Astrocyte of the cerebellum (primary cell): ENCODE data around the gene HTT.
A peak's percentile ranks its signal among the peaks of the same experiment; 100 is the strongest.
"Not testable (repeated sequence)": the region's sequence is repeated elsewhere in the genome, so short reads cannot be mapped to it uniquely, and the experiment has no call there.

Experiments used
- DNase-seq: peaks from one replicate; pipeline ENCODE4 v3.0.0-alpha.2; 2011; ENCODE audit warnings: low read depth
- H3K4me3 ChIP-seq: 2 replicates; pipeline ENCODE4 v1.5.1; 2011; ENCODE audit warnings: mild to moderate bottlenecking, low read depth, low read length, moderate library complexity
- in situ Hi-C: cut with HindIII; loops from 2 replicates; pipeline ENCODE4 v1.10.0; 2017; ENCODE audit warnings: low sequenced_read_pairs
- TF ChIP-seq, protein P1 (sequence below): IDR thresholded peaks from 2 replicates; pipeline ENCODE4 v1.5.1; 2012; ENCODE audit warnings: low read length, low read depth, moderate library complexity, mild to moderate bottlenecking; ENCODE audit errors: missing control alignments

The HTT gene

DNA sequence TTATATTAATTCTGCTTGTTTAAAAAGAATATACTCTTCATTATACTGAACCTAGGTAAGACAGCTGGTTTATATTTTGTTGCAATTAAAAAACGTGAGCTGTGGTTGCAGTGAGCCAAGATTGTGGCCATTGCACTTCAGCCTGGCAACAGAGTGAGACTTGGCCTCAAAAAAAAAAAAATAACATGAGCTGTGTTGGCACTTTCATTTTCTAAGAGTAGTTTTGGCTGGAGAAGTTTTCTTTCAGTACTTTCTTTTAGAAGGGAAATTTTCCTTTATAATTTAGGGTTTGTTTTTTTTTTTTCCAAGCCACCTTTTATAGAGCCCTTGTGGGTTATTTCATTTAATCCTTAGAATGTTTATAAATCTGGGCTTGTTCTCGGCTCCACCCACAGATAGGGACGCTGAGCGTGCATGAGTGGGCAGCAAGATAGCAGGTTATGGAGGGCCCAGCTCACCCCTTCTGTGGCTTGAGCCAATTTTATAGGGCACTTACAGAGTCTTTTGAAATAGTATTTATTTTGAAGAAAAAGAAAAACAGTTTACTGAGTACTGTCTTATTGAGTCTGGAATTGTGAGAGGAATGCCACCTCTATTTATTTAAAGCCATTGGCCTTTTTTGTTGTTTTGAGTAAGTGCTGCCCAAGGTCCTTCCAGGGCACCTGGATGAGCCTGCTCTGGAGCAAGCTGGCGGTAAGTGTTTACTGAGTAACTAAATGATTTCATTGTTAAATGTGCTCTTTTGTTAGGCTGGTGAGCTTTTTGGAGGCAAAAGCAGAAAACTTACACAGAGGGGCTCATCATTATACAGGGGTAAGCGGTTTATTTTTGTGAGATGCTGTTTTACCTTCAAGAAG lies 60.9 kb downstream of the HTT start:
- no peak for DNase-seq
- no peak overlapping the region for H3K4me3 ChIP-seq
- in situ Hi-C loops, result no loop called here
- TF ChIP-seq, protein P1, sequence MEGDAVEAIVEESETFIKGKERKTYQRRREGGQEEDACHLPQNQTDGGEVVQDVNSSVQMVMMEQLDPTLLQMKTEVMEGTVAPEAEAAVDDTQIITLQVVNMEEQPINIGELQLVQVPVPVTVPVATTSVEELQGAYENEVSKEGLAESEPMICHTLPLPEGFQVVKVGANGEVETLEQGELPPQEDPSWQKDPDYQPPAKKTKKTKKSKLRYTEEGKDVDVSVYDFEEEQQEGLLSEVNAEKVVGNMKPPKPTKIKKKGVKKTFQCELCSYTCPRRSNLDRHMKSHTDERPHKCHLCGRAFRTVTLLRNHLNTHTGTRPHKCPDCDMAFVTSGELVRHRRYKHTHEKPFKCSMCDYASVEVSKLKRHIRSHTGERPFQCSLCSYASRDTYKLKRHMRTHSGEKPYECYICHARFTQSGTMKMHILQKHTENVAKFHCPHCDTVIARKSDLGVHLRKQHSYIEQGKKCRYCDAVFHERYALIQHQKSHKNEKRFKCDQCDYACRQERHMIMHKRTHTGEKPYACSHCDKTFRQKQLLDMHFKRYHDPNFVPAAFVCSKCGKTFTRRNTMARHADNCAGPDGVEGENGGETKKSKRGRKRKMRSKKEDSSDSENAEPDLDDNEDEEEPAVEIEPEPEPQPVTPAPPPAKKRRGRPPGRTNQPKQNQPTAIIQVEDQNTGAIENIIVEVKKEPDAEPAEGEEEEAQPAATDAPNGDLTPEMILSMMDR, result no peak

- in situ Hi-C loops, result no loop called here
- DNase-seq, result peak; percentile 9
- no peak overlapping the region for H3K4me3 ChIP-seq
- TF ChIP-seq, protein P1, result no peak
These were observed 62.0 kb downstream of the HTT start for GRCh38 chr4:3136454-3136853.

DNA sequence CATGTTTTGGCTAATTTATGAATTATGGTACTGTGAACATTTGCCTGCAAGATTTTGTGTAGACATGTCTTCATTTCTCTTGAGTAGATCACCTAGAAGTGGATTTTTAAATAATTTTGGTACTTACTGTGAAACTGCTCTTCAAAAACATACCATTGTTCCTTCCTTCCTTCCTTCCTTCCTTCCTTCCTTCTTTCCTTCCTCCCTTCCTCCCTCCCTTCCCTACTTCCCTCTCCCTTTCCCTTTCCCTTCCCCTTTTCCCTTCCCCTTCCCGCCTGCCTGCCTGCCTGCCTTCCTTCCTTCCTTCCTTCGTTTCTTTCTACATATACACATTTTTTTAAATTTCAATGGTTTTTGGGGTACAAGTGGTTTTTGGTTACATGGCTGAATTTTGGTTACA lies 63.4 kb downstream of the HTT start:
- TF ChIP-seq, protein P1, result no peak
- DNase-seq, result no peak
- H3K4me3 ChIP-seq, result no peak overlapping the region
- in situ Hi-C loops, result no loop called here

- in situ Hi-C loops, result no loop called here
- peak; percentile 15 for DNase-seq
- TF ChIP-seq, protein P1, result peak; percentile 6
These were observed 70.9 kb downstream of the HTT start for GRCh38 chr4:3145234-3145924.

DNA sequence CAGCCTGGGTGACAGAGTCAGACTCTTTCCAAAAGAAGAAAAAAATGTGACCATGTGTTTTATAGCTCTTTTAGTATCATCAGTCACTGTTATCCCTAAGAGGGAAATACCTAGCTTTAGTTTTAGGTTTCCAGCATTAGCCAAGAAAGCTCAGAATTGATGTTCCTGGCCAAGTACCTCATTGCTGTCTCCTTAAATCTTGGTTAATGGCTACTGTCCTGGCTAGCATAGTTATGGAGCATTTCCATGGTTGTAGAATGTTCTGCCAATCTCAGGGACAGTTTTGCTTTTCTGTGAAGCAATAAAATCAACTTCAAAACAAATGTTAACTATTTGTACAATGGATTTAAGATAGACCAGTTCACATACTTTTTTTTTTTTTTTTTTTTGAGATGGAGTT lies 74.4 kb downstream of the HTT start:
- in situ Hi-C loops, result no loop called here
- H3K4me3 ChIP-seq, result no peak overlapping the region
- TF ChIP-seq, protein P1, result no peak
- no peak for DNase-seq

More at GRCh38 chr4:3145234-3145924, 70.9 kb downstream of the HTT start:
- H3K4me3 ChIP-seq, result no peak overlapping the region

DNA sequence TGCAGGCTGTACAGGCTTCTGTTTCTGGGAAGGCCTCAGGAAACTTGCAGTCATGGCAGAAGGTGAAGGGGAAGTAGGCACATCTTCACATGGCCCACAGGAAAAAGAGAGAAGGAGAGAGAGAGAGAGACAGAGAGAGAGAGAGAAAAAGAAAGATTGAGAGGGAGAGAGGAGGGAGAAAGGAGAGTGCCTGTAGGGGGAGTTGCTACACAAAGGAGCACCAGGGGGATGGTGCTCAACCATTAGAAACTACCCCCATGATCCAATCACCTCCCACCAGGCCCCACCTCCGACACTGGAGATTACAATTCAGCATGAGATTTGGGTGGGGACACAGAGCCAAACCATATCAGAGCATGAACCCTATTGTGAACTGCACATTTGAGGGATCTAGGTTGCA lies 76.8 kb downstream of the HTT start:
- DNase-seq, H3K4me3 ChIP-seq, in situ Hi-C loops: not testable (repeated sequence)

DNA sequence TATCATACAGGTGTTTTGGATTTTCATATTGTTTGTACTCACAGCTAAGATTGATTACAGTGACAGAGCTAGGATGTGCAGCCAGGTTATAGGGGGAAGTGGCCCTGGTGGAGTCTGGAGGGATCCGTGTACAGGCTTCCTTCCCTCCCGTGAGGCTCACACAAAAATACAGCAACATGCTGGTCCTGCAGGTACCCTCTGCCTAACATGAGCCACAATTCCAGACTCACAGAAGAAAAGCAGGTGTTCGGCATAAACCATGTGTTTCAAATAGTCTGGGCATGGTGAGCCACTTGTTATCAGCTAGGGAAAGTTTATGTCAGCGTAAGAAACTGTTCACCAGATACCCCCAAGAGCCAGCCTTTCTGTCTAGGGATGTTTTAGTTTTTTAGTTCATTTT lies 82.9 kb downstream of the HTT start:
- no peak overlapping the region for H3K4me3 ChIP-seq
- DNase-seq, result no peak
- in situ Hi-C loops, result no loop called here
- TF ChIP-seq, protein P1, result no peak
